Activated T-helper 9 cell treated with anti-CD3 and anti-CD28 coated beads, Interleukin-2, amount 50 U/mL, for 16 hours (primary cell): ENCODE measurements around the gene GCC1.

Experiments
- DNase-seq: peaks from one replicate; pipeline ENCODE4 v3.0.0-alpha.2; 2020; ENCODE audit warnings: low read depth

GCC1 gene

DNA sequence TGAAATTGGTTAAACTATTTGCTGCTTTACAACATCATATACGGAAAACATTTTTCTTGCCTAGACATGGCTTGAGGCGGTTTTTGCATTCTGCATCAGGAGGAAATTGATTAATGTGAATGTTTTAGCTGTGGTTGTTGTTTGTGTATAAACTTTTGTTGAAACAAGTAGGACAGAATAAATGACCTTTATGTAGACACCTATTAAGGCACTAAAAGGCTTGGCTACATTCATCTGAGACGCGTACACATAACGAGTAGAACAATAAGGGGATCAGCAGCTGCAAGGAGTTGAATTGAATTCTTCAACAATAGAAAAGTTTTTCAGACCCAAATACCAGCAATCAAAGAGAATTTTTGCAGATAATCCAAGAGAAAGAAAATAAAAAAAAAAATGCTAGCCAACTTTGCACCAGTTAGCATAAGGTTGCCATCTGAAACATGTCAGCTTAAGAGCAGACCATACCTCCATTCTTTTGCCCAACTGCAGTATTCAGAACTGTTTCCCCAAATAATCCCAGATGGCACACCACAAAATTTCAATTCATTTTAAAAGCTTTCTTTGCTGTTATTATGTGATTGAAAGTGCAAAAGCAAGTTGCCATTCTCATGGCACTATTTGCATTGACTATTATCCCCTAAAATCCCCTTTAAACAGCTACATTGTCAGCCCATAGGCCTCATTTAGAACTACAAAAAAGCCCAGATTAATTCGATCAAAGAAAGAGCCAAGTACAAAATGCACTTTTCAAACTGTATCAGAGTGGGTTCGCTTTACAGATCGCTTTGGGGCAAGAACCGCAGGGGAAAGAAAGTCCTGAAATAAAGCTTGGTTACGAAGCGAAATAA lies 49.6 kb downstream of the GCC1 start:
- no peak for DNase-seq

DNA sequence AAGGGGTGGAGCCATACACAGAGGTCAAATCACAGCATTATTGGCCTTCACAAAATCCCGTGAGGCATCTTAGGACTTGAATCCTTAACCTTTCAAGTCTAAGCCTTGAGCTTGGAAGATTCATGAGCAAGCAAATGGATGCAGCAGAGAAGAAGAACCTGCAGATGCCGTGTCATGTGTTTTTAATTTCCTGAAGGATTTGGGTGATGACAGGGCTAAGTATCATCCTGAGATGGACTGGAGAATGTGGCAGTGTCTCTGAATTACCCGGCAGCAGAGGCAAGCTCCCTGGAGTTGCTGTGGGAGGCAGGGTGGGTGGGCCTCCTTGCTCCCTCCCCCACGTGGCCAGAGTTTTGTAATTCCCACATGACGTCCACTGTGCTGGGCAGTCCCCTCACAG lies 50.8 kb downstream of the GCC1 start:
- DNase-seq, result no peak

DNA sequence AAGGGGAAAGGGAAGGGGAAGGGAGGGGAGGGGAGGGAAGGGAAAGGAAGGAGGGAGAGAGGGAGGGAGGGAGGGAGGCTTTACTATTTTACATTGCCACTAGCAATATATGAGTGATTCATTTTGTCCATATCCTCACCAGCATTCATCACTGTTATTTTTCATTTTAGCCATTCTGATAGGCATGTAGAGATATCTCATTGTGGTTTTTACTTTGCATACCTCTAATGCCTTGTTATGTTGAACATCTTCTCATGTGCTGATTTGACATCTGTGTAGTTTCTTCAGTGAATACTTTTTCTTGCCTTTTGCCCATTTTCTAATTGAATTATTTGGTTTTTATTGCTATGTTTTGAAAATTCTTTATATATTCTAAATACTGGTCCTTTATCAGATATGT lies 52.7 kb downstream of the GCC1 start:
- DNase-seq, result no peak

DNA sequence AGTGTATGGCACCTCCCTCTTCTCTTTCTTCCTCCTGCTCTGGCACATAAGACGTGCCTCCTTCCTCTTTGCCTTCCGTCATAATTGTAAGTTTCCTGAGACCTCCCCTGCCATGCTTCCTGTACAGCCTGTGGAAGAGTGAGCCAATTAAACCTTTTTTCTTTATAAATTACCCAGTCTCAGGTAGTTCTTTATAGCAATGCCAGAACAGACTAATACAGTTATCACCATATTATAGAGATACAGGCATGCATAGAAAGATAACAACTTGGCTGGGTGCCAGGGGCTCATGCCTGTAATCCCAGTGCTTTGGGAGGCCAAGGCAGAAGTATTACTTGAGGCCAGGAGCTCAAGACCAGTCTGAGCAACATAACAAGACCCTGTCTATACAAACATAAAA lies 53.2 kb downstream of the GCC1 start:
- DNase-seq, result no peak
